HT1080 (cell line): ENCODE data around the gene FCN3. TPM values are rescaled to one million over a fixed set of nuclear protein-coding genes. Genes with fewer than 3 reads are reported as not detected.
A peak's percentile ranks its signal among the peaks of the same experiment; 100 is the strongest.
"Not testable (repeated sequence)": the region's sequence is repeated elsewhere in the genome, so short reads cannot be mapped to it uniquely, and the experiment has no call there.

Source experiments
- DNase-seq: peaks from one replicate; pipeline ENCODE4 v3.0.0-alpha.2; 2015; ENCODE audit warnings: low read depth
- polyA plus RNA-seq, 2 experiments: library from polyadenylated mRNA; depleted of rRNA; stranded (reverse); fragments of >200 nt; gene quantifications; 2 replicates each; pipeline ENCODE4 v1.2.3, GENCODE V29; 2015
- total RNA-seq: library from RNA; depleted of rRNA; stranded (reverse); fragments of >200 nt; shearing (Covaris generic); gene quantifications from 2 replicates; pipeline ENCODE4 v1.2.3, GENCODE V29; 2014; rRNA removed

FCN3 gene
- total RNA-seq = not detected in 2 replicates
- not detected in 2 replicates for polyA plus RNA-seq (2015; cell fraction: cytosol; rRNA removed)
- not detected in 2 replicates for polyA plus RNA-seq (2015; cell fraction: nucleus; rRNA removed)

DNA sequence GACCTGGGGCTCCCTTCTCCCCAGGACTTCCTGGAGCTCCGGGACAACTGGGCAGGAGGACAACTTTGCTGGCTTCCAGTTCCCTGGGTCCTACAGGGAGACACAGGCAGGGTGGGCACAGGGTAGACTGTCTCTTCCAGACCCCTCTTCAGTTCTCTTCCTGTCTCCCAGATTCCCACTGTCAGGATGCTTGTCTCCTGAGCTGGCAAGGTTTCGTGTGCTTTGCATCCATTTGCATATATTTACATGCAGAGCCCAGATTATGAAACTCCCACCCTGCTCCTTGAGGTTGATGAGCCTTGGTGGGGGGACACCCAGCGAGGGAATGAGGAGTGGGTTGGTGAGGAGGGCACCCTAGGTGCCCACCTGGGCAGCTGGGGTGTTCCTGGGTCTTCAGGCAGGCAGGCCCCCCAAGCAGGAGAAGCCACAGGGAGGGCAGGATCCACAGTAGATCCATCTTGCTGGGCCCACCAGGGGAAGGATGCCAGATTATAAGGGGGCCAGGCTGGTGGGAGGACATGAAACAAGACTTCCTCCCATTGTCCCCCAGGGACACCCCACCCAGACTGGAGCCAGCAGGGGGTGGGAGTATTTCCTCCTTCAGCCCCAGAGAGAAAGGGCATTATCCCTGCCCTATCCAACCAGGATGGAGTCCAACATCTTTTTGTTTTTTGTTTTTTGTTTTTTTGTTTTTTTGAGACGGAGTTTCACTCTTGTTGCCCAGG, at the start of gene FCN3:
Gene FCN3, minus strand, starts transcription at position 463 of the 725 bp plus-strand sequence. Its CDS starts 6 bp downstream, at position 457.
- DNase-seq = no peak

DNA sequence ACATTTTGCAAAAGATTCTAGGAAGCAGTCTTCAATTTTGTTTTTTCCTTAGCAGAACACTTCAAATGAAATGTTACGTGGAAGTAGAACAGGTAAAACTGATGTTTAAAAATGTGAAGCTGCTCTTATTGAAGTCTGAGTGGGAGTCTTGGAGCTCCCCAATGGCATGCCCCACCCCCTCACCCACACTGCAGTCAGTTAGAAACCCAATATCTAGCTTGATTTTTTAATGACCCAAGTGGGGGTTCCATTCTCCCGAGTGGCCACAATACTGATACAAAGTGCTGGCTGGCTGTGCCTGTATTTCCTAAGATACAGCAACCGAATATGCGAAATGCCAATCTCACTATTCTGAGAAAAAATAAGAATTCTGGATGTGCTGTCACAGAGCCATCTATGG, 49.1 kb upstream of the FCN3 start:
- no peak for DNase-seq

- peak; percentile 89 for DNase-seq
These were observed 43.9 kb upstream of the FCN3 start for GRCh38 chr1:27418326-27419185.

- DNase-seq = no peak
These were observed 43.1 kb upstream of the FCN3 start for GRCh38 chr1:27417713-27418112.

GRCh38 chr1:27416387-27417111, 41.9 kb upstream of the FCN3 start:
- peak; percentile 50 for DNase-seq

DNA sequence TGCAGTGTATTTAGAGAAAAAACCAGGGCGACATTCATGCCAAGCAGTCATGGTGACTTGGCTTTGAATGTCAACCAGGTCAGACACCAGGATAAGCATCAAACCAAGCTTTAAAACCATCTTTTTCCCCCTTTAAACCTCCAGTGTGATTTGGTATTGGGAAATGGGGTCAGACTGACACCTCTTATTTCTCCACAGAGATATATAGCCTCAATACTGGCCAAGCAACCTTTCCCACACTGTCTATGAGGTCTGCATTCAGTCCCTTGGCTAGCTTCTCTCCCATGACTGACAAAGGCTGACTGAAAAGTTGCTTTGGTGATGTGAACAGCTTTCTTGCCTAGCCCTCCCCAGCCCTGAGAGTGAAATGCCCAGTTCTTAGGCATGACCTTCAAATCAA, 39.5 kb upstream of the FCN3 start:
- no peak for DNase-seq

DNA sequence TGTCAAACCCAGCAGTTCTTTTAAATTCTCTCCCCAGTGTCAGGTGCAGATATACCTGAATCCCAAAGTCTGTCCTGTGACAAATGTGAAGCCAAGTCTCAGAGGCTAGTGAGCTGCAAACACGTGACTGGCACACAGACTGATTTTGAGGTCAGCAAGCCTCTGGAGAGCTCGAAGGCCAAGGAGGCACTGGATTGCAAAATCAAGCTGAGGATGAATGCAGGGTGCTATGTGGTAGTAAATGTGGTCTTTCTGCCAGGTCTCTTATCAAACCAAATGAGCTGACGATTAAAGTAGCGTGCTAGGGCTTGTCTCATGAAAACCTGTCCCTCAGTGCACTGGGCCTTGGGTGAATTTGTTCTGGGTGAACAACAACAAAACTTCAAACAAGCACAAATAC, 38.4 kb upstream of the FCN3 start:
- DNase-seq = no peak

DNA sequence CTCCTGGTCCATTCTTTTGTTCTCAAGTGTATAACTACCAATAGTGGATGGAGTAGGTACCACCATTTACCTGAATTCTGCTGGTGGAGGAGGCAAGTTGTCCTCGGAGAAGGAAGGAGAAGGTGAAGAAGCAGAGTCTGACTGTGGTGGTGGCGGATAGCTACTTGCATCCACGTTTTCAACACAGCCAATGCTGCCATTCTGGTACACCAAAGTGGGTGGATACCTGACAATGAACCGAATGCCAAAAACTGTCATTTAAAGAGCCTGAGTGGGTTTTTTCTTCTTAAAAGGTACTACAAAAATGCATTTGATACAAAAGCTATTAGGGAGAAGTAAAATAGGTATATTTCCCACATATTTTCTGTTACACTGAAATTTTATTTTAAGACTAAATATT, 37.9 kb upstream of the FCN3 start:
- no peak for DNase-seq

DNA sequence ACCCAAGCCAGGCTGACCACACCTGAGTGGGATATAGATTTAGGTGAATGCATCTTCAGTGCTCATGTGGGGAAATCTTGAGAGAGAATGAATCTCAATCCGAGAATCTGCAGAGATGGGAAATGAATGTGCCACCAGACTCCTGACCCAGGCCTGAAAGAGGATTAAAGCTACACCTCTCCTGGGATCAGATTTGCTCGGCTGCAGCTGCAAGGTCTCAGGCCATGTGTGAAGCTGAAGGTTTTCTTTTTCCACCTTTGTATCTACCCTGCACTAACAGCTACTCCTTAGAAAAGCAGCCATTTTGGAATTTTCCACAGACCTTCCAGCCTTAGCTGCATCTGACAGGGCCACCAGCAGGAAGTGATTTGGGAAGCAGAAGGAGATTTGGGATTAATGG, 36.1 kb upstream of the FCN3 start:
- DNase-seq = no peak

DNA sequence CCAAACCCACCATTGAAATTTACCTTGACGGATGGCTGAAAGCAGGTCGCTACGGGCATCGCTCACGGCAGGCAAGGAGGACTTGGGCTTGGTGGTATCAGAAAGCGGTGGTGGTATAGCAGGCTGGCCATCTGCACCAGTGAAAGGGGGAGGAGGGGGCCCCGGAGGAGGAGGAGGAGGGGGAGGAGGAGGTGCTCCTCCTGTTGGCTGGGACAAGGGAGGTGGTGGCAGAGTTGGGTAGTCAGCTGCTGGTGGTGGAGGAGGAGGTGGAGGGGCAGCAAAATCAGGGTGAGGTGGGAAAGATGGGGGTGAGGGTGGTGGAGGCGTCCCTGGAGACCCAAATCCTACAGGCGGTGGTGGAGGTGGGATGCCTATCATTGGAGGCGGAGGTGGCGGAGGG, 35.0 kb upstream of the FCN3 start:
- no peak for DNase-seq

- DNase-seq = peak; percentile 46
These were observed 33.5 kb upstream of the FCN3 start for GRCh38 chr1:27408151-27408550.

- DNase-seq = not testable (repeated sequence)
These were observed 32.2 kb upstream of the FCN3 start for GRCh38 chr1:27406791-27407190.

- no peak for DNase-seq
These were observed 31.7 kb upstream of the FCN3 start for GRCh38 chr1:27406362-27406680.

DNA sequence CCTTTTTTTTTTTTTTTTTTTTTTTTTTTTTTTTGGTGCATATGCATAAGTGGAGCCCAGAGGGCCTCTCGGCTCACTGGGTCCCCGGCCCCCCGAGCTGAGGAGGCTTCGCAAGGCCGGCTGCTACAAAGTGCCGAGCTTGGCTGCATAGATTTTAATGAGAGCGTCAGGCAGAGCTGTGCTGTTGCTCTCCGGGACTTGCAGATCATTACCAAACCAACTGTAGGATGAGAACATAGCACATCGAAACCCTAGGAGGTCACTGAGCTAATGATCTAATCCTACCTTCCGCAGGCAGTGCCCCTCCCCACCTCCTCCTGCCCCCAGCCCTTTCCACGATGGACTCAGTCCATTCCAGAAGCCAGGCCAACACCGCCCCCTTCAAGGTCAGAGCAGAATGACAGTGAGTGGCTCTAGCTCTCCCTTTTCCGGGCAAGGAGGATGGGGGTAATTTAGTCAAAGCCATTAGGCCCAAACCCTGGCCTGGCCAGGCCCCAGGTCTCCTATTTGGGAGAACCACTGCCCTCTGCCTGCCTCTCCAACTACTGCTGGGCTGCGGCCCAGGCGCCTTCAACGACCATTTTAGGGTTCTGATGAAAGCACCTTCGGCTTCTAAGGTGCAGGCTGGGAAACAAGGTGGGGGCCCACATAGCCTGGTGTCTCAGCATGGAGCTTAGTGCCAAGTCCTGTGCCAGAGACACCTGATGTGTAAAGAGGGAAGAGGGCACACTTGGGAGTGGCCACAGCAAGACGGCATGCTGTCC, 31.2 kb upstream of the FCN3 start:
- DNase-seq = not testable (repeated sequence)

DNA sequence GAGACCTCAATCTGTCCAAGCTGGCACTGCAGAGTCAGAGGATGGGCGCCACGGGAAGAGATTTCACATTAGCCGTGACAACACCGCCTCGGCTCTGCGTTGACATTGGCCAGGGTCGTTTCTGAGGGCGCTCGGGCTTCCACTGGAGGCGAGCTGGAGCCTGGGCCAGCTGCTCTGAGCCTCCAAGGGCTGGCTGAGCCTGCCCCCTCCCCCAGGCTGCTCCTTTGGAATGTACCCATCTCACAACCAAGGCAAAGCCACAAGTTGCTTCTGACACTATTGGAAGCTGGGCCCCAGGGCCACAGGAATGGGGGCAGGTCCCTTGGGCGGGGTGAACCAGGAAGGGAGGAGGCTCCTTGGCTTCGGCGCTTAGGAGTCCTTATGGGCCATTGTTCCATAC, 30.4 kb upstream of the FCN3 start:
- DNase-seq = no peak

DNA sequence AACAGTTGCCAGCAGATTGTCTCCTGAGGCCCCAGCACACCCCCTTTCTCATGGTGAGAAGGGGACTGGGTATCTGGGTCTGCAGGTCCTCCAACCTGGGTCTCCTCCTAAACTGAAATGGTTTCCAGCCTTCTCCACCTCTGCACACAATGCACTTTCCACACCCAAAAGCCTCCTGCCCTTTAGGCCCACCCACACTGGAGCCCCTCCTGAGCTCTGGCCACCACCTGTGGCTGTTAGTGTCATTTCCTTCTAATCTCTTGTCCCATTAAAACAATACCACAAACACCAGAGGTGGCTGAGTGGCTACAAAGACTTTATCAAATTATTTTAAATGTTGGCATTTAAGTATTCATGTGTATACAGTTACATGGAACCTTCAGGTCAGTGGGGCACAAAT, 29.3 kb upstream of the FCN3 start:
- no peak for DNase-seq

DNA sequence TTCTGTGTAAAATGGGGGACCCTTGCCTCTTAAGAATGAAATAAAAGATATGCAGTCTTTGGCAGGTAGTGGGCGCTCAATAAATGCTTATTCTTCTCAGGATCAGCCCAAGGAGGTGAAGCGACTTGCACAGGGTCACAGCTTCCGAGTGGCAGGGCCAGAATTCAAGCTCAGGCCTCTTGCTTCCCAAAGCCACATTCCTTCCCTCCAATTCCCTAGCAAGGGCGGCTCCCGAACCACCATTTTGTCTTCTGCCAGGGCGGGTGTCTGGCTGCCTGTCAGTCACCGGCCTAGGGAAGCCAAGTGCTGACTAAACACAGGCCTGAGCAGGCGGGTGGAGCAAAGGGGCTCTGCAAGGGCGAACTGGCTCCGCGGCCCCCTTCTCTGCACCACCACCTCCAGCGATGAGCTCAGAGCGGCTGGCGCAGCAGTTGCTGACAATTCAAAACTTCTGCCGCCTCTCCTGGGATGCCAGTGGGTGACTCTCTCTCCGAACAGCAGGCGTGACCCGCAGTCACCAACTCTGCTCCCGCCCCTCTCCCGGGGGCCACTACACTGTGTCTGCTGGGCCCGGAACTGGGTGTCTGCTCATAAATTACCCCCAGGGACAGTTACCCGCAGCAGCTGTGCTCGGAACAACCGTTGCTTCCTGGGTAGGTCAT, 28.6 kb upstream of the FCN3 start:
- DNase-seq = no peak

DNA sequence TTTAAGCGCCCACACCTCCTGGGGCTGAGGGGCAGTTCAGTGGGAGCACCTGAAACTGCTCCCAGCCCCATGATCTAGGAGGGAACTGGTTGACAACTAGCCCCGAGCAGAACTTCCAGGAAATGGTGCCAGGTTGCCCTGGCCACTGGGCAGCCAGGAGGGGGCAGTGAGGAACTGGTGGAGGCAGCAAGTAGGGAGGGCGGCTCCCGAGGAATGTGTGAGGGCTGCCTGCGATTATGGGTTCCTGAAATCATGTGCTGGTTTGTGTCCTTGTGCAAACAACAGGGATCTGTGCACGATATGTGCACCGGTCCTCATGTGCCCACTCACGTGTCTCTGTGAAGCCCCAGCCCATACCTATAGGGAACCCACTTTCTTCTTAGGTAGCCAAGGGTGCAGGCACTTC, 27.7 kb upstream of the FCN3 start:
- peak; percentile 53 for DNase-seq

DNA sequence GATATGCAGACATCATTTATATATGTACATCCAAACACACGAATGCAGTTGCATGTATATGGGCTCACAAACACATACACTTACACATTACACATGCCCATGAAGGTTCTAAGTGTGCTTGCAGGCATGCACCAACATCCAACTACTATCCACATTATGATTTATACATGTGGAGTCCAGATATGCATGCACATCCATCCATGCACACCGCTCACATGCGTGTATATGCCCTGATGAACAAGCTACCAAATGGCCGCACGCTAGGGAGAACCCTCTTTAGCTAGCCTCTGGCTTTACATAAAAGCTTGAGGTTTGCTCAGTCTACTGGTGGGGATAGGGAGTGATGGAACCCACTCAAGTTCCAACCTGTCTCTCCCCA, 26.3 kb upstream of the FCN3 start:
- DNase-seq = no peak

DNA sequence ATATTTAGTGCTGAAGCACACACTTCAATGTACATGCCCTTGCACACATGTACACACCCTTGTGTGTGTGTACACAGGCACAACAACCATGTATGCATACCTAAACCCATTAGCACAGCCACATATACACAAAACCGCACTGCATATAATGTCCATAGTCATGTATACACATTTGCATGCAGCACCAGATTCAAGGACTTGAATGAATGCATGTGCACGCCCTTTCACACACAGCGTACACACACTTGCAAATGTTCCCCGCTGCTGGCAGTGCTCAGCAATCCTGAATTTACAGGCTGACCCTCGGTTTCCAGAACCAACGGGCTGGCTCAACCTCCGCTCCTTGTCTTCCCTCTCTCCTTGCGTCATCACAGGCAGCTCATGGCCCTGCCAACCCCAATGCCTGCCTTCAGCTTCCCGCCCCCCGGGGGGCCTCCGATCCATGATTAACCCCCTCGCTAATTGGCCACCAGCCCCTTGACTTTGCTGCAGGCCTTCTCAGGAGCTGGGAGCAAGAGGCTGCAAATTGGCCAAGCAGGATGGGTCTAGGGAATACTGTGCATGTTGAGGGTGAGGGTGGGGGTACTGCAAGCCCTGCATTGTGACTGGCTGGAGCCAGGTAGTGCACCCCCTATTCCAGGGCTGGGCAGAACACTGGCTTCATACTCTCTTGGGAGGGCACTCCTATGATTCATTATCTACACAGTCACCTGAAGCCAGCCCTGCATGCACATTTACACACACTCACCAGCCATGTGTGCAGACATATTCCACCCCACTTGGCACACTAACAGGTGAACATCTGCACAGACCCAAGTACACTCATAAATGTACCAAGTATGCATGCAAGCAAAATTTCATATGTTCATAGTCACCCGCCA, 25.7 kb upstream of the FCN3 start:
- no peak for DNase-seq
